PC-9 (cell line): Measurements from ENCODE around the gene CROCC2. TPM values are rescaled to one million over a fixed set of nuclear protein-coding genes. Genes with fewer than 3 reads are reported as not detected.

Source experiments
- BruUV-seq: library from RNA; stranded (reverse); fragments of 400-500 nt; replicated peaks from 2 replicates; lab custom pipeline; 2021; lab: Mats Ljungman, UMichigan
- CTCF ChIA-PET: fragments of 300-600 bp; sonication (Branson Sonifier 250); formaldehyde crosslinking; loops from one replicate; lab custom pipeline; 2022; ENCODE audit warnings: antibody characterized with exemption; lab: Charles Lee
- POLR2A ChIA-PET: fragments of 300-600 bp; sonication (Branson Sonifier 250); formaldehyde crosslinking; loops from one replicate; lab custom pipeline; 2022; ENCODE audit warnings: antibody characterized with exemption; ENCODE audit not compliant: unreplicated experiment; lab: Charles Lee
- DNase-seq, 2 experiments: peaks; one replicate each; pipeline versions ENCODE4 v3.0.0 to v3.0.0-alpha.2; 2015 to 2022; ENCODE audit warnings: mixed read lengths in 1 of 2
- H2AFZ ChIP-seq: fragments of 200-600 bp; sonication (generic); 2 replicates; pipeline ENCODE4 v1.8.1; 2017; ENCODE audit warnings: antibody characterized with exemption
- H3F3A ChIP-seq: fragments of 200-600 bp; sonication (generic); 2 replicates; pipeline ENCODE4 v1.8.1; 2017; ENCODE audit warnings: antibody characterized with exemption, mild to moderate bottlenecking, low read depth; ENCODE audit not compliant: insufficient read depth
- H3K27ac ChIP-seq: fragments of 200-600 bp; sonication (generic); 2 replicates; pipeline ENCODE4 v1.6.1; 2016; ENCODE audit warnings: mixed run types
- H3K27me3 ChIP-seq: fragments of 200-600 bp; sonication (generic); 2 replicates; pipeline ENCODE4 v1.6.1; 2016; ENCODE audit warnings: low read depth, mixed run types; ENCODE audit not compliant: insufficient read depth
- H3K36me3 ChIP-seq: fragments of 200-600 bp; sonication (generic); 2 replicates; pipeline ENCODE4 v1.6.1; 2016; ENCODE audit warnings: low read depth, mixed run types
- H3K4me1 ChIP-seq: fragments of 200-600 bp; sonication (generic); replicated peaks from 2 replicates; pipeline ENCODE4 v1.6.1; 2016; ENCODE audit warnings: mixed run types; ENCODE audit not compliant: insufficient read depth
- H3K4me2 ChIP-seq: fragments of 200-600 bp; sonication (generic); 2 replicates; pipeline ENCODE4 v1.6.1; 2017; ENCODE audit warnings: mixed run types
- H3K4me3 ChIP-seq: fragments of 200-600 bp; sonication (generic); 2 replicates; pipeline ENCODE4 v1.6.1; 2016; ENCODE audit warnings: mixed run types
- H3K79me2 ChIP-seq: fragments of 200-600 bp; sonication (generic); 2 replicates; pipeline ENCODE4 v1.6.1; 2017; ENCODE audit warnings: low read depth, mixed run types
- H3K9me2 ChIP-seq: fragments of 200-600 bp; sonication (generic); 2 replicates; pipeline ENCODE4 v1.8.1; 2017; ENCODE audit warnings: mild to moderate bottlenecking; ENCODE audit not compliant: insufficient read depth
- H3K9me3 ChIP-seq: fragments of 200-600 bp; sonication (generic); 2 replicates; pipeline ENCODE4 v1.8.1; 2016; ENCODE audit warnings: low read depth; ENCODE audit not compliant: insufficient read depth
- H4K20me1 ChIP-seq: fragments of 200-600 bp; sonication (generic); 2 replicates; pipeline ENCODE4 v1.8.1; 2017; ENCODE audit not compliant: insufficient read depth
- CTCF ChIP-seq: fragments of 200-600 bp; sonication (generic); conservative IDR thresholded peaks from 2 replicates; pipeline ENCODE4 v1.6.1; 2017; ENCODE audit warnings: mixed run types, antibody characterized with exemption, mild to moderate bottlenecking, moderate library complexity
- EZH2 ChIP-seq: fragments of 200-600 bp; sonication (generic); IDR thresholded peaks from 2 replicates; pipeline ENCODE4 v1.8.0; 2017; ENCODE audit warnings: antibody characterized with exemption, low read depth
- intact Hi-C: fragments of 100-400 bp; cut with micrococcal nuclease; formaldehyde crosslinking; loops from one replicate; pipeline ENCODE4 v1.10.0; 2022; ENCODE audit not compliant: unreplicated experiment
- total RNA-seq: library from RNA; stranded (reverse); gene quantifications from 2 replicates; pipeline ENCODE4 v1.2.3, GENCODE V29; 2021

CROCC2 gene
- total RNA-seq, 1 experiment from 2014 or later = not detected

- Histone ChIP-seq H3K27ac (no peak overlapping the region), H3K9me3 (no peaks in the 10 kb centered on the region), H3F3A (peaks cover 12% of the 10 kb centered on the region; the same call in 1 of the 2 replicates), H3K27me3 (no peaks in the 10 kb centered on the region), H3K36me3 (peaks cover 4% of the 10 kb centered on the region; the same call in 1 of the 2 replicates), H3K4me1 (peaks cover 61% of the 10 kb centered on the region), H3K79me2 (peaks cover 33% of the 10 kb centered on the region), H3K4me2 (no peak overlapping the region), H3K4me3 (no peak overlapping the region), H3K9me2 (no peaks in the 10 kb centered on the region), H4K20me1 (no peaks in the 10 kb centered on the region), H2AFZ (no peak overlapping the region)
- no TSS peak for BruUV-seq
- intact Hi-C loops = loop anchor here (5.0 kb wide), 2 partner anchors 33 to 323 kb away; partner anchors contain the start of gene RNPEPL1
- POLR2A ChIA-PET = interaction anchor here (1.0 kb wide), 1 partner anchor 12 kb away, joined by 3 read pairs; no protein-coding TSS in a partner anchor
- TF ChIP-seq CTCF (no peak), EZH2 (no peak)
- CTCF ChIA-PET = no interaction called here
- no peak for DNase-seq
Observed at GRCh38 chr2:240890691-240891090, 15.4 kb upstream of the CROCC2 start.

- no peaks in the 10 kb centered on the region for H3K27me3 ChIP-seq
- no peaks in the 10 kb centered on the region for H3K36me3 ChIP-seq
- H3K27ac ChIP-seq = no peak overlapping the region
- no peaks in the 10 kb centered on the region for H3K9me2 ChIP-seq
- BruUV-seq = no TSS peak
- H3K4me2 ChIP-seq = 0 out of 2 replicates have a peak overlapping the region, but pooled peaks have one; percentile 4
- peaks cover 35% of the 10 kb centered on the region for H3K79me2 ChIP-seq
- H2AFZ ChIP-seq = no peak overlapping the region
- H3F3A ChIP-seq = peaks cover 12% of the 10 kb centered on the region; the same call in 1 of the 2 replicates
- H4K20me1 ChIP-seq = no peaks in the 10 kb centered on the region
- CTCF ChIA-PET = interaction anchor here (0.5 to 1.0 kb wide), 2 partner anchors 42 to 404 kb away, joined by 3 to 4 read pairs; no protein-coding TSS in a partner anchor
- TF ChIP-seq EZH2 (no peak), CTCF (no peak)
- POLR2A ChIA-PET = interaction anchor here (0.6 to 0.7 kb wide), 2 partner anchors 27 to 336 kb away, joined by 3 to 4 read pairs; no protein-coding TSS in a partner anchor
- intact Hi-C loops = loop anchor here (5.0 kb wide), 2 partner anchors 34 to 324 kb away; partner anchors contain the start of gene RNPEPL1
- no peak overlapping the region for H3K4me3 ChIP-seq
- peaks cover 69% of the 10 kb centered on the region for H3K4me1 ChIP-seq
- H3K9me3 ChIP-seq = no peaks in the 10 kb centered on the region
- DNase-seq = peak in 1 of 2 experiments; percentile 49
Observed at GRCh38 chr2:240891492-240892340, 14.4 kb upstream of the CROCC2 start.

- BruUV-seq = no TSS peak
Observed at GRCh38 chr2:240892356-240892755, 13.8 kb upstream of the CROCC2 start.

More at GRCh38 chr2:240892356-240892755, 13.8 kb upstream of the CROCC2 start:
- Histone ChIP-seq H3K4me3 (peak overlapping the region; percentile 77; the same call in 1 of the 2 replicates), H3K9me2 (no peaks in the 10 kb centered on the region), H3K36me3 (no peaks in the 10 kb centered on the region), H3K79me2 (peaks cover 35% of the 10 kb centered on the region), H4K20me1 (no peaks in the 10 kb centered on the region), H3K4me1 (peaks cover 76% of the 10 kb centered on the region), H3K27me3 (no peaks in the 10 kb centered on the region), H3F3A (peaks cover 17% of the 10 kb centered on the region), H3K4me2 (peak overlapping the region; percentile 95), H3K27ac (peak overlapping the region; percentile 68; the same call in 1 of the 2 replicates), H3K9me3 (no peaks in the 10 kb centered on the region), H2AFZ (no peak overlapping the region)
- DNase-seq = no peak
- POLR2A ChIA-PET = no interaction called here
- intact Hi-C loops = loop anchor here (5.0 kb wide), 2 partner anchors 35 to 325 kb away; partner anchors contain the start of gene RNPEPL1
- CTCF ChIA-PET = interaction anchor here (1.0 kb wide), 1 partner anchor 42 kb away, joined by 3 read pairs; no protein-coding TSS in a partner anchor
- no peak for TF ChIP-seq CTCF
